ENCODE results near the gene C1orf74. TPM values are rescaled to one million over a fixed set of nuclear protein-coding genes. Genes with fewer than 3 reads are reported as not detected.

Gene C1orf74
- total RNA-seq, 4 donors from 2014 or later = 1.9 to 2.7 (median 2.3) TPM

DNA sequence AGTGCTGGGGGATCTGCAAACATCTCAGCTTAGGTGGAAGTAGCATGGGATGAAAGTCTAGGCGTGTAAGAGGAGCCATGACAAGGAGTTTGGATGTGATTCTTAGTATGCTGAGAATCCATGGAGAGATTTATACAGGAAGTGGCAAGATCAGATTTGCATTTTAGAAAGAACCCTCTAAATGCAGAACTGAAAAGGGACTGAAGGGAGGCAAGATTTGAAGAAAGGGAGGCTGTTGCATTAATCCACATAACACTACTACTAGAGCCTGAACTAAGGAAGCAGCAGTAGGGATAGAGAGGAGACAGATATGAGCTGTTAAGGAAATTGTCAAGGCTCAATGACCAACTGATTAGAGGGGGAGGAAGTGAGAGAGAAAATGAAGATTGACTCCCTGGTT is 9.8 kb downstream of the C1orf74 start:
- Histone ChIP-seq H3K9me3 (no peaks in the 10 kb centered on the region), H3K36me3 (no peaks in the 10 kb centered on the region), H3K27ac (no peak overlapping the region), H3K27me3 (no peaks in the 10 kb centered on the region), H3K4me3 (replicated peaks in 1 of 3) (no peak overlapping the region), H3K4me1 (no peaks in the 10 kb centered on the region)
- no peak for DNase-seq
- 88 to 100% methylated on average over 1 of the region's 1 CpG for WGBS, 2 donors
- TF ChIP-seq POLR2A (IDR thresholded peaks at IDR 0.05) = no peak
- intact Hi-C loops (cut with DNase I) = no loop called here

DNA sequence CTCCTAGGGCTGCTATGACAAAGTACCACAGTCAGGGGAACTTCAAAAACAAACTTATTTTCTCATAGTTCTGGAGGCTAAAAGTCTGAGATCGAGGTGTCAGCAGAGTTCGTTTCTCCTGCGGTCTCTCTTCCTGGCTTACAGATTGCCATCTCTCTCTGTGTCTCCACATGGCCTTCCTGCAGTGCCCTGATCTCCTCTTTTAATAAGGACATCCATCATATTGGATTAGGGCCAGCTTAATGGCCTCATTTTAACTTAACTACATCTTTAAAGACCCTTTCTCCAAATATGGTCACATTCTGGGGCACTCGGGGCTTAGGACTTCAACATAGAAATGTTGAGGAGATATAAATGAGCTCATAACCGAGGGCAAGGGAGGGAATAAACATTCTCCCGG is 12.2 kb downstream of the C1orf74 start:
- H3K36me3 ChIP-seq = no peaks in the 10 kb centered on the region
- intact Hi-C loops (cut with DNase I) = no loop called here
- 68% methylated on average over 6 of the region's 6 CpGs for WGBS, 2 donors
- H3K27ac ChIP-seq = no peak overlapping the region
- peaks cover 3 to 7% of the 10 kb centered on the region in 2 donors for H3K4me1 ChIP-seq
- no peak for DNase-seq
- no peaks in the 10 kb centered on the region for H3K9me3 ChIP-seq
- no peaks in the 10 kb centered on the region for H3K27me3 ChIP-seq
- no peak overlapping the region for H3K4me3 ChIP-seq (replicated peaks in 1 of 3)
- TF ChIP-seq, protein P1, sequence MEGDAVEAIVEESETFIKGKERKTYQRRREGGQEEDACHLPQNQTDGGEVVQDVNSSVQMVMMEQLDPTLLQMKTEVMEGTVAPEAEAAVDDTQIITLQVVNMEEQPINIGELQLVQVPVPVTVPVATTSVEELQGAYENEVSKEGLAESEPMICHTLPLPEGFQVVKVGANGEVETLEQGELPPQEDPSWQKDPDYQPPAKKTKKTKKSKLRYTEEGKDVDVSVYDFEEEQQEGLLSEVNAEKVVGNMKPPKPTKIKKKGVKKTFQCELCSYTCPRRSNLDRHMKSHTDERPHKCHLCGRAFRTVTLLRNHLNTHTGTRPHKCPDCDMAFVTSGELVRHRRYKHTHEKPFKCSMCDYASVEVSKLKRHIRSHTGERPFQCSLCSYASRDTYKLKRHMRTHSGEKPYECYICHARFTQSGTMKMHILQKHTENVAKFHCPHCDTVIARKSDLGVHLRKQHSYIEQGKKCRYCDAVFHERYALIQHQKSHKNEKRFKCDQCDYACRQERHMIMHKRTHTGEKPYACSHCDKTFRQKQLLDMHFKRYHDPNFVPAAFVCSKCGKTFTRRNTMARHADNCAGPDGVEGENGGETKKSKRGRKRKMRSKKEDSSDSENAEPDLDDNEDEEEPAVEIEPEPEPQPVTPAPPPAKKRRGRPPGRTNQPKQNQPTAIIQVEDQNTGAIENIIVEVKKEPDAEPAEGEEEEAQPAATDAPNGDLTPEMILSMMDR (IDR thresholded peaks at IDR 0.05) = no peak
- TF ChIP-seq POLR2A (IDR thresholded peaks at IDR 0.05) = no peak

DNA sequence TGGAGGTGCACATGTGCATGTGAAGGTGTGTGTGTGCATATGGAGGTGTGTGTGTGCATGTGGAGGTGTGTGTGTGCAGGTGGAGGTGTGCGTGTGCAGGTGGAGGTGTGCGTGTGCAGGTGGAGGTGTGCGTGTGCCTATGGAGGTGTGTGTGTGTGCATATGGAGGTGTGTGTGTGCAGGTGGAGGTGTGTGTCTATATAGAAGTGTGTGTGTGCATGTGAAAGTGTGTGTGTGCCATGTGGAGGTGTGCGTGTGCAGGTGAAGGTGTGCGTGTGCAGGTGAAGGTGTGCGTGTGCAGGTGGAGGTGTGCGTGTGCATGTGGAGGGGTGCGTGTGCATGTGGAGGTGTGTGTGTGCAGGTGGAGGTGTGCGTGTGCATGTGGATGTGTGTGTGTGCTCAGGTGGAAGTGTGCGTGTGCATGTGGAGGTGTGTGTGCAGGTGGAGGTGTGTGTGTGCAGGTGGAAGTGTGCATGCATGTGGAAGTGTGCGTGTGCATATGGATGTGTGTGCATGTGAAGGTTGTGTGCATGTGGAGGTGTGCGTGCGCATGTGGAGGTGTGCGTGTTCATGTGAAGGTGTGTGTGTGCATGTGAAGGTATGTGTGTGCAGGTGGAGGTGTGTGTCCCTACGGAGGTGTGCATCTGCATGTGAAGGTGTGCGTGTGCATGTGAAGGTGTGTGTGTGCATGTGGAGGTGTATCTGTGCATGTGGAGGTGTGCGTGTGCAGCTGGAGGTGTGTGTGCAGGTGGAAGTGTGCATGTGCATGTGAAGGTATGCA is 13.5 kb downstream of the C1orf74 start:
- Histone ChIP-seq H3K4me3 (replicated peaks in 1 of 3) (no peak overlapping the region), H3K36me3 (no peaks in the 10 kb centered on the region), H3K9me3 (no peaks in the 10 kb centered on the region), H3K27me3 (no peaks in the 10 kb centered on the region), H3K4me1 (peaks cover 3 to 7% of the 10 kb centered on the region in 2 donors), H3K27ac (no peak overlapping the region)
- 92 to 94% methylated on average over 17 of the region's 17 CpGs for WGBS, 2 donors
- DNase-seq = no peak
- TF ChIP-seq POLR2A (IDR thresholded peaks at IDR 0.05) = no peak
- TF ChIP-seq, protein P1 (IDR thresholded peaks at IDR 0.05) = no peak
- intact Hi-C loops (cut with DNase I) = no loop called here

DNA sequence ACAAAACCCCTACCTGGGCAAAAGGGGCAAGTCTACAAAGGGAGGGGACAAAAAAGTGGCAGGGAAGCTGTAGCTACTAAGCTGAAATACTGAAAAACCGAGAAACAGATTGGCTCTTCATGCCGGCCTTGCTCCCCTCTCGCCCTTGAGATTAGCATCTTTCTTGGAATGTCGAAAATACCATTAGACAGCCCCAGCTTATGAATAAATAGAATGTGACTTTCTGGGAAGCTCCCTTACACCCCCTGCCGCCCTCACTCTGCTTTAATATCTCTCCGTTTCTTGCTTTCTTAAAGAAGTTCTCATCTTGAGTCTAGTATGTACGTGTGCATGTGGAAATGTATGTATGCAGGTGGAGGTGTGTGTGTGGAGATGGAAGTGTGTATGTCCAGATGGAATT is 14.4 kb downstream of the C1orf74 start:
- TF ChIP-seq, protein P1 (IDR thresholded peaks at IDR 0.05) = no peak
- TF ChIP-seq POLR2A (IDR thresholded peaks at IDR 0.05) = no peak

DNA sequence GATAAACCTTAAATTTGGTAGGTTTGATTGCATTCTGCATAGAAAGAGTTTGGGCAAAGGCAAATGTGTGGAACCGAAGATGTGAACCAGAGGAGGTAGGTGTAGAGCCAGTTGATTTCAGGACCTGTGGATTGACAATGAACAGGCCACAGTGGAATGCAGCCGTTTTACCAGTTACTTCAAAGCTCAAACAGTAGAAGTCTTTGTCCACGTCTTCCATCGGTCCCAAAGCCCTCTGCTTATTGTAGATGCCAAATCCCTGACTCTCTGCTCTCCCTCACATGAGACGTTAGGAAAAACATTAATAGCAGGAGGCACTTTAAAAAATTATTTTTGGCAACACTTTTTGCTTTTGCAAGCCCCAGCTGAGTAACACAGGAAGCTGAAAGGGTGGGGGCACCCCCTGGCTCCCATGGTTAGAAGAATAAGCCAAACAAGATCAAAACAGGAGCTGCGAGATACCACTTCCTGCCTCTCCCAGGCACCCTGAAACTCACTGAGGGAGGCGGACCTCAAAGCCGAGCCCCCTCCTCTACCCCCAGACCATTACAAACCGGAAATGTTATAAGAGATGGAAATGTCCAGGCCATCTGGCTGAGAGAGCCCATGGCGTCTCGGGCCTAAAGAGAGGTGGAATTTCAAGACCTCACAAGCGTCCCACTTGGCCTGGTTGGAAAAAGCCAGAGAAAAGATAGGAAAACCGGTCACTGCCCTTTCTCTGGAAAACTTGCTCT is 15.0 kb downstream of the C1orf74 start:
- H3K9me3 ChIP-seq = no peaks in the 10 kb centered on the region
- H3K27me3 ChIP-seq = no peaks in the 10 kb centered on the region
- TF ChIP-seq POLR2A (IDR thresholded peaks at IDR 0.05) = no peak
- peaks cover 3 to 7% of the 10 kb centered on the region in 2 donors for H3K4me1 ChIP-seq
- intact Hi-C loops (cut with DNase I) = no loop called here
- no peaks in the 10 kb centered on the region for H3K36me3 ChIP-seq
- peak overlapping the region in 2 of 3 donors; percentile 3 to 43 for H3K27ac ChIP-seq
- WGBS, 2 donors = 58 to 60% methylated on average over 13 of the region's 13 CpGs
- DNase-seq = peak; percentile 29 to 31
- H3K4me3 ChIP-seq (replicated peaks in 1 of 3) = peak overlapping the region in 1 of 3 donors; percentile 3

More for the DNA sequence above, 14.4 kb downstream of the C1orf74 start:
- no peaks in the 10 kb centered on the region for H3K36me3 ChIP-seq
- H3K27me3 ChIP-seq = no peaks in the 10 kb centered on the region
- DNase-seq = no peak
- no peaks in the 10 kb centered on the region for H3K9me3 ChIP-seq
- WGBS, 2 donors = 67 to 82% methylated on average over 7 of the region's 7 CpGs
- H3K4me1 ChIP-seq = peaks cover 3 to 7% of the 10 kb centered on the region in 2 donors
- H3K4me3 ChIP-seq (replicated peaks in 1 of 3) = peak overlapping the region in 1 of 3 donors; percentile 3
- intact Hi-C loops (cut with DNase I) = no loop called here
- no peak overlapping the region for H3K27ac ChIP-seq

DNA sequence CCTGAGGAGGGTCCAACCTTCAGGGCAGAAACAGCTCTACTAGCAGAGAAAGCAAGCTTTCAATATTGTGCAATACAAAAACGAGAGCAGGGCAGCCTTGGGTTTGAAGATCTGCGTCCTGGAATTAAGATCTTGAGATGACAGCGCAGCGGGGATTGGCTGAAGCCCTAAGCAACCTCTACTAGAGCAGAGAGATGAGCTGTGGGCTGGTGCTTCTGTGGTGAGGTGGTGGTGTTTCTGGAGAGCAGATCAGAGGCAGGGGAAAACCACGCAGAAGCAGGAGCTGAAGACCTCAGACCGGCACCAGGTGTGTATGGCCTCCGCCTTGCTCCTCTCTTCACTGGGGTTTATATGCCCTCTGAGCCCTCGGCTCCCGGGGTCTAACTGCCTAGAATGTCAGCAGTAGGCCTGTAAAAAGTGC is 16.0 kb downstream of the C1orf74 start:
- H3K27me3 ChIP-seq = no peaks in the 10 kb centered on the region
- no peaks in the 10 kb centered on the region for H3K36me3 ChIP-seq
- H3K4me3 ChIP-seq (replicated peaks in 1 of 3) = no peak overlapping the region
- peak in 1 of 2 donors; percentile 9 for DNase-seq
- no peaks in the 10 kb centered on the region for H3K9me3 ChIP-seq
- no peak for TF ChIP-seq POLR2A (IDR thresholded peaks at IDR 0.05)
- TF ChIP-seq, protein P1 (IDR thresholded peaks at IDR 0.05) = no peak
- intact Hi-C loops (cut with DNase I) = no loop called here
- H3K27ac ChIP-seq = no peak overlapping the region
- WGBS, 2 donors = 86 to 94% methylated on average over 8 to 9 of the region's 9 CpGs
- H3K4me1 ChIP-seq = peaks cover 3 to 7% of the 10 kb centered on the region in 2 donors

All from thyroid gland (tissue), 4 donors.